ENCODE results near the gene RBM14.
A peak's percentile ranks its signal among the peaks of the same experiment; 100 is the strongest.
"Not testable (repeated sequence)": the region's sequence is repeated elsewhere in the genome, so short reads cannot be mapped to it uniquely, and the experiment has no call there.

Gene RBM14

DNA sequence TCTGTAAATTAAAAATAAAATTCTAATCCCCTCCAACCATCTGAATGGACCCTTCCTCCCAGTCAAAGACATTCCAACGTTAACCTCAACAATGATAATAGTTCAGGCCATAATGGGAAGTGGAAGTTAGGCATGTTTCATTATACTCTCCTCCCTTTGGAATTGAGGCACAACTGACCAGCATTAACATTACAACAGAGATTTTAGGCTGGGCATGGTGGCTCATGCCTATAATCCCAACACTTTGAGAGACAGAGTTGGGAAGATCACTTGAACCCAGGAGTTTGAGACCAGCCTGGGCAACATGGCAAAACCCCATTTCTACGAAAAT, 45.6 kb upstream of the RBM14 start:
- TF ChIP-seq, protein P1, sequence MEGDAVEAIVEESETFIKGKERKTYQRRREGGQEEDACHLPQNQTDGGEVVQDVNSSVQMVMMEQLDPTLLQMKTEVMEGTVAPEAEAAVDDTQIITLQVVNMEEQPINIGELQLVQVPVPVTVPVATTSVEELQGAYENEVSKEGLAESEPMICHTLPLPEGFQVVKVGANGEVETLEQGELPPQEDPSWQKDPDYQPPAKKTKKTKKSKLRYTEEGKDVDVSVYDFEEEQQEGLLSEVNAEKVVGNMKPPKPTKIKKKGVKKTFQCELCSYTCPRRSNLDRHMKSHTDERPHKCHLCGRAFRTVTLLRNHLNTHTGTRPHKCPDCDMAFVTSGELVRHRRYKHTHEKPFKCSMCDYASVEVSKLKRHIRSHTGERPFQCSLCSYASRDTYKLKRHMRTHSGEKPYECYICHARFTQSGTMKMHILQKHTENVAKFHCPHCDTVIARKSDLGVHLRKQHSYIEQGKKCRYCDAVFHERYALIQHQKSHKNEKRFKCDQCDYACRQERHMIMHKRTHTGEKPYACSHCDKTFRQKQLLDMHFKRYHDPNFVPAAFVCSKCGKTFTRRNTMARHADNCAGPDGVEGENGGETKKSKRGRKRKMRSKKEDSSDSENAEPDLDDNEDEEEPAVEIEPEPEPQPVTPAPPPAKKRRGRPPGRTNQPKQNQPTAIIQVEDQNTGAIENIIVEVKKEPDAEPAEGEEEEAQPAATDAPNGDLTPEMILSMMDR (IDR thresholded peaks at IDR 0.05; ENCODE audit: low read depth, low read length) = no peak
- Histone ChIP-seq H3K27me3 (ENCODE audit: insufficient read depth, low read depth, severe bottlenecking) (no peaks in the 10 kb centered on the region), H3K4me3 (ENCODE audit: low read depth, low read length) (no peak overlapping the region), H3K9me3 (ENCODE audit: severe bottlenecking) (no peaks in the 10 kb centered on the region), H3K36me3 (peaks cover 9% of the 10 kb centered on the region; the same call in 1 of the 2 replicates), H3K27ac (peak overlapping the region; percentile 74)
- DNase-seq = no peak

DNA sequence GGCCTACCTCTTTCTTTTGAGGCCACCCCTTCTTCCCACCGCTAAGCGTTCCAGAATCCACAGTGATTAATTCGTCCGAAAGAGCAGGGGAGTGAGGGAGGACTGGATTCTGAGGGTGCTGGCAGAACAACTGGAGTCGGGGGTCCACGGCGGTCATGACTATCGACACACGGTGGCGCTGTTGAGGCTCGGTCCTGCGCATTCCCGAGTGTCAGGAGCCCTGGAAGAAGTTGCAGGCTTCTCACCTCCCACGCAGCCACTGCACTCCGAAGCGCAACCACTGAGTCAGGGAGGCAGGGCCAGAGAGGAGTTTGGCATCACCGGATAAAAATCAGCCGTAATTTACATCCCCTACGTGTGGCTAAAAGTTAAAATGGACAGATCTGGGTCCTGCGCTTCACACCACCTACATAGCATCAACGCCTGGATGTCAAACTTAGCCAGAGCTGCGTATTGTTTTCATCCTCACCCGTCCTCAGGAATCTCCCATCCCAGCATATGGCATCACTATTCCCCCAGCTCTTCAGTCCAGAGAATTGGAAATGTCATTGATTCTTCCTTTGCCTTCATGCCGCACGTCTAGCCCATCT, 37.3 kb upstream of the RBM14 start:
- Histone ChIP-seq H3K4me3 (ENCODE audit: low read depth, low read length) (no peak overlapping the region), H3K9me3 (ENCODE audit: severe bottlenecking) (peaks cover 13% of the 10 kb centered on the region), H3K27ac (no peak overlapping the region; the same call in 1 of the 2 replicates), H3K27me3 (ENCODE audit: insufficient read depth, low read depth, severe bottlenecking) (no peaks in the 10 kb centered on the region), H3K36me3 (no peaks in the 10 kb centered on the region)
- DNase-seq = peak; percentile 80
- TF ChIP-seq, protein P1 (IDR thresholded peaks at IDR 0.05; ENCODE audit: low read depth, low read length) = peak; percentile 90

GRCh38 chr11:66580803-66581202, 35.6 kb upstream of the RBM14 start:
- TF ChIP-seq, protein P1 (IDR thresholded peaks at IDR 0.05; ENCODE audit: low read depth, low read length) = no peak
- no peaks in the 10 kb centered on the region for H3K36me3 ChIP-seq
- H3K4me3 ChIP-seq (ENCODE audit: low read depth, low read length) = no peak overlapping the region
- peak; percentile 59 for DNase-seq
- H3K27me3 ChIP-seq (ENCODE audit: insufficient read depth, low read depth, severe bottlenecking) = no peaks in the 10 kb centered on the region
- peaks cover 18% of the 10 kb centered on the region for H3K9me3 ChIP-seq (ENCODE audit: severe bottlenecking)
- H3K27ac ChIP-seq = peak overlapping the region; percentile 66

- TF ChIP-seq, protein P1 (IDR thresholded peaks at IDR 0.05; ENCODE audit: low read depth, low read length) = no peak
- no peak overlapping the region for H3K4me3 ChIP-seq (ENCODE audit: low read depth, low read length)
- DNase-seq = peak; percentile 94
- peaks cover 18% of the 10 kb centered on the region for H3K9me3 ChIP-seq (ENCODE audit: severe bottlenecking)
- no peaks in the 10 kb centered on the region for H3K36me3 ChIP-seq
- H3K27me3 ChIP-seq (ENCODE audit: insufficient read depth, low read depth, severe bottlenecking) = no peaks in the 10 kb centered on the region
- H3K27ac ChIP-seq = peak overlapping the region; percentile 50
These were observed 35.2 kb upstream of the RBM14 start for GRCh38 chr11:66581261-66581660.

DNA sequence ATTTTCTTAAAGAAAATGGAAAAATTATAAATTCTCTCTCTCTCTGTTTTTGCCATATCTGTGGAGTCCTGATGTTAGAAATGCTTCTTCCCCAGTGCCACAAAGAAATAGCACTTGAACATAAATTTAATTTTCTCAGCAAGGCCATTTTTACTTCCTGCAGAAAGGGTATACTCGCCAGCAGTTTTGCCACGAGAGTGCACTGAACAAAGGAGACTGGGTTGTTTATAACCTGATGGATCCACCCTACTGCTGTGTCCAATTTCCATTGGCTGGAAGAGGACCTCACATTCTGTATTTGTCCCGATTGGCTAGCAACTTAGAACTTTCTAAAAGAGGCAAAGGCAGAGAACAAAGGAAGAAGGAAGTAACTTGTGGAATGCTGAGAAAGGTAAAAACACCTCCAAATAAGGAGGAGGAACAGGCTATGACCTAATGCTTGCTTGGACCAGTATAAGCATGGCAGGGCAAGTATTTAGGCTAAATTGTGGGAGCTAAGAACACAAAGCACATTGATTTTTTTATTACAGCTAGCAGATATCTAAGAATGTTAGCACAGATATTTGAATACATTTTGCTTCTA, 33.8 kb upstream of the RBM14 start:
- peaks cover 31% of the 10 kb centered on the region for H3K9me3 ChIP-seq (ENCODE audit: severe bottlenecking)
- H3K27me3 ChIP-seq (ENCODE audit: insufficient read depth, low read depth, severe bottlenecking); H3K27ac ChIP-seq; H3K4me3 ChIP-seq (ENCODE audit: low read depth, low read length); H3K36me3 ChIP-seq; DNase-seq: not testable (repeated sequence)

GRCh38 chr11:66585447-66585846, 31.0 kb upstream of the RBM14 start:
- peaks cover 40% of the 10 kb centered on the region for H3K9me3 ChIP-seq (ENCODE audit: severe bottlenecking)
- H3K36me3 ChIP-seq; H3K4me3 ChIP-seq (ENCODE audit: low read depth, low read length); H3K27ac ChIP-seq; H3K27me3 ChIP-seq (ENCODE audit: insufficient read depth, low read depth, severe bottlenecking); DNase-seq: not testable (repeated sequence)

DNA sequence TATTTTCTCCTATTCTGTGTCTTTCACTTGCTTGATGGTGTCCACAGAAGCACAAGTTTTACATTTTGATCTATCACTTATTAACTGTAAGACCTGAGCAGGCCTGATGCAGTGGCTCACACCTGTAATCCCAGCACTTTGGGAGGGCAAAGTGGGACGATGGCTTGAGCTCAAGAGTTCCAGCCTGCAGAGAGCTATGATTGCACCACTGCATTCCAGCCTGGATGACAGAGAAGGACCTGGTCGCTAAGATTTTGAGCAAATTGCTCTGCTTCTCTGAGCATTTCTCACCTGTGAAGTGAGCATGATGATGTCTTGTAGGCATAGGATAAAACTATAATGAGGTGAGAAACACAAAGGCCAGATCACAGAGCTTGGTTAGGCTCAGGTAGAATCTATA, 30.3 kb upstream of the RBM14 start:
- TF ChIP-seq, protein P1 (IDR thresholded peaks at IDR 0.05; ENCODE audit: low read depth, low read length) = no peak
- H3K9me3 ChIP-seq (ENCODE audit: severe bottlenecking) = peaks cover 45% of the 10 kb centered on the region
- no peaks in the 10 kb centered on the region for H3K27me3 ChIP-seq (ENCODE audit: insufficient read depth, low read depth, severe bottlenecking)
- H3K27ac ChIP-seq = no peak overlapping the region
- no peak overlapping the region for H3K4me3 ChIP-seq (ENCODE audit: low read depth, low read length)
- DNase-seq = no peak
- no peaks in the 10 kb centered on the region for H3K36me3 ChIP-seq

- Histone ChIP-seq H3K9me3 (ENCODE audit: severe bottlenecking) (peaks cover 44% of the 10 kb centered on the region), H3K27ac (peak overlapping the region; percentile 77)
- not testable (repeated sequence) for H3K36me3 ChIP-seq; H3K27me3 ChIP-seq (ENCODE audit: insufficient read depth, low read depth, severe bottlenecking); H3K4me3 ChIP-seq (ENCODE audit: low read depth, low read length); DNase-seq
These were observed 27.1 kb upstream of the RBM14 start for GRCh38 chr11:66589315-66589714.

Data from WERI-Rb-1 (cell line).